Measurements from ENCODE around the gene MET.
"Not testable (repeated sequence)": the region's sequence is repeated elsewhere in the genome, so short reads cannot be mapped to it uniquely, and the experiment has no call there.

Gene MET

GRCh38 chr7:116730097-116731022, 58.4 kb downstream of the MET start:
- DNase-seq = no peak

- no peak for DNase-seq
Measured at GRCh38 chr7:116731023-116731395, 59.0 kb downstream of the MET start.

DNA sequence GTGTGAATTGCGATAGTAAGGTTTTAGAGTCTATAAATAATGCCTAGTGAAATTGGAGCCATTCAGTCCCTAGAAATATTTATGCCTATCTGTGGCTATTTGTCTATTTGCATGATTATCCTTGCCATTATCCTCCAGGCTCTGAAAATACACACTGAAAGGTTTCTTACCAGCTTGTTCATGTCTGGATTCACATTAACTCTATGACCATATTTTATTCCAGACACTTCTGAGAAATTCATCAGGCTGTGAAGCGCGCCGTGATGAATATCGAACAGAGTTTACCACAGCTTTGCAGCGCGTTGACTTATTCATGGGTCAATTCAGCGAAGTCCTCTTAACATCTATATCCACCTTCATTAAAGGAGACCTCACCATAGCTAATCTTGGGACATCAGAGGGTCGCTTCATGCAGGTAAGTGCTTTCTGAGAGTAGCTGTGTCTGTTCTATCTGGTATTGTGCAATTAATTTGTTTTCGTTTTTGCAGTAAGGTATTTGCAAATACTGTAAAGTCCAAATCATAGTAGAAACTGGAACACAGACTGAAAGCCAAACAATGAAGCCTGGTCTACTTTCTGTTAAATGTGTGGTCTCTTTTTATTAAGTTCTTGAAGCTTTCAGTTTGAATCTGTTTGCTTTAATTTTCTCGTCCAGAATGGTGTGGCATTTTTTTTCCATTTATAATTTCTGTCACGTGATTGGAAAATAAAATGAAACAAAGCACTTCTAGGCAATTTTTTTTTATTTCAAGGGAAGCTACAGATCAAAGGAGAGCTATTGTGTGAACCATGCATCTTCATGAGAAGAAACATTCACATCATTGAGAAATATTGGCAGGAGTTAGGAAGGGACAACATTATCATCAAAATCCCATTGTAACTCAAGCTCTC, 59.7 kb downstream of the MET start:
- DNase-seq = no peak

DNA sequence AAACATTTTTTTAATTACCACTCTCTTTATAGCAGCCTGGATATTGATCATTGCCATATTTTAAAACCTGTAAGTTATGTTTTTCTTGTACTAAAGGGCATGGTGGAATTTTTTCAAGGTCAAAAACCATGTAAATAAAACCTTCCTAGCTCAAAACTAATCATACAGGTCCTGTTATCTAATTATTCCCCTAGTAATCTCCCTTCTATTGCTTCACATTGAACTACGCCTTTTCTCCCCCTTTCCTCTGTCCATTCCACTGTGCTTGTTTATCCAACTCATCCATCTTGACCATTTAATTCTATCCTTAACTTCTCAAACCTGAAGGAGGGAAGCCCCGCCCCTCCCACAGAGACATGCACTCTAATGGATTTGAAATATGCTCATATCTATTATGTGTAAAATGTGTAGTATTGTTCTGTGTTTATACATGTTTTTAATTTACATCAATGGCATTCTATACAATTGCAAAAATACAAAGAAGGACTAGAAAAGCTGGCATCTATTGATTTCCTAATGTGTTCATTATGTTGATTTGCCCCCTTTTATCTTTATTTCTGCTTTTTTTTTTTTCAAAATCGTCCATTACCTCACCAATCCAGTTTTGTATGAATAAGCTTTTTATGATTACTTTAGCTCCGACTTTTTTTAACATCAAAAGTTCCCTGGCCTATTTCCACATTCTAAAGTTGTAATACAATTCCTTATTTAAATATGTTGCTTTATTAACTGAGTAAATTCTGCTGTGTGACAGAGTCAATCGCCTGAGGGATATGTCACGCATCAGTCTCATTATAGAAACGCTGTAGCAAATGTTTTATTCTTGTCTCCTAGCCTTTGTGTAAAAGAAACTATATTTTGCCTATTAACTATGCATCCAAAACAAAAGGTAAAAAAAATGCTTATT, 61.0 kb downstream of the MET start:
- no peak for DNase-seq

GRCh38 chr7:116733924-116734580, 62.1 kb downstream of the MET start:
- no peak for DNase-seq

GRCh38 chr7:116734710-116735109, 62.7 kb downstream of the MET start:
- no peak for DNase-seq

GRCh38 chr7:116736927-116737715, 65.1 kb downstream of the MET start:
- DNase-seq = no peak

DNA sequence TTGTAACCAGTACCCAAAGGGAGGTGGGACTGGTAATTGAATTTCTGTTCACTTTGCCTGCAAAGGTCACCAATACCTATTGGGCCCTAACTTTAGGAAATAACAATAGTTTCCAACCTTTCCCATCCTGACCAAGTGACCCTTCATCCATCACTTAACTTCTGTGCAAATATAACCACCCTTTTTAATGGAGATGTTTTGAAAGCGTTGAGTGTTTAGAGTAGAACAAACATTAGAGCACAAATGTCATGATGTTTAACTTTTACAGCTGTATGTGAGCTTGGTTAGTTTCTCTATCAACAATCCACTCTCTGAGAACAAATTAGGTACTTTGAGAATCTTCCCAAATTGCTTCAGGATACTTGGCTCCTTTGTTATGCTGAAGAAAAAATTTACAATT, 66.4 kb downstream of the MET start:
- DNase-seq = no peak

- no peak for DNase-seq
Measured at GRCh38 chr7:116739307-116739706, 67.3 kb downstream of the MET start.

DNA sequence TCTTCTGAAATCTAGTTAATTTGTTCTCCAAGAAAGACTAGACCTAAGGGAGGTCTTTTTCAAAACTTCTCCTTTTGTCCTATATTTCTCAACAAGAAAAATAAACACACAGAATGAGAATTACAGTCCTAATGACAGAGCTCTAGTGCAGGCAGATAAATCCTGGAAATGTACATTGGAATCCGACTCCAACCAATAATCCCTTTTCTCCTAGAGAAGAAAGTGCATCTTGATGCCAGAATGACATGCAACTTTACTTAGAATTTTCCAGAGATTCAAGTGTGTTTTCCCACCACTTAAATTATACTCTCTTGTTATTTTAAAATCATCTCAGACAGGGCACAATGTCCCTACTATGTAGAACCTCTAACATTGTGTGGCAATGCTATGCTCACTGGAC, 68.2 kb downstream of the MET start:
- no peak for DNase-seq

DNA sequence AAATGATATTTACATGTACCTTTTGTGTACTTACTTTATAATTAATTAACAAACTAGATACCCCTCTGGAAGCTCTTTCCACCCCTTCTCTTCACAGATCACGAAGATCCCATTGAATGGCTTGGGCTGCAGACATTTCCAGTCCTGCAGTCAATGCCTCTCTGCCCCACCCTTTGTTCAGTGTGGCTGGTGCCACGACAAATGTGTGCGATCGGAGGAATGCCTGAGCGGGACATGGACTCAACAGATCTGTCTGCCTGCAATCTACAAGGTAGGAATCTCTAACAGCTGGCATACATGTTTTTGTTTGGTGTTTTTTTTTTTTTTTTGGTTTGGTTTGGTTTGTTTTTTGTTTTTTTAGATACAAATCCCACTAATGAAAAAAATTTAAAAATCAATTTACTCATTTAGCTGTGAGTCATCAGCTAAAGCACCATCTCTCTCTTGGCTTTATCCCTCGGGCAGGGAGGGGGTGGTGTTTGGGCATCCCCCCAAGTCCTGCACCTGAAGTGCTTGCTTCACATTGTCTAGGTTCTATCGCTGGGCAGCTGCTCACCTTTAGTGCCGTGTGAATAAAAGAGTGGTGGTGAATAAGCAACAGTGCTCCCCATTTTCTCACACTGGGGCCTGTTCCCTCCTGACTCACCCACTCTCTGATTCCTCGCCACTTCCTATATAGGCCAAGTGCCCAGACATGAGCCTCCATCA, 68.9 kb downstream of the MET start:
- no peak for DNase-seq

DNA sequence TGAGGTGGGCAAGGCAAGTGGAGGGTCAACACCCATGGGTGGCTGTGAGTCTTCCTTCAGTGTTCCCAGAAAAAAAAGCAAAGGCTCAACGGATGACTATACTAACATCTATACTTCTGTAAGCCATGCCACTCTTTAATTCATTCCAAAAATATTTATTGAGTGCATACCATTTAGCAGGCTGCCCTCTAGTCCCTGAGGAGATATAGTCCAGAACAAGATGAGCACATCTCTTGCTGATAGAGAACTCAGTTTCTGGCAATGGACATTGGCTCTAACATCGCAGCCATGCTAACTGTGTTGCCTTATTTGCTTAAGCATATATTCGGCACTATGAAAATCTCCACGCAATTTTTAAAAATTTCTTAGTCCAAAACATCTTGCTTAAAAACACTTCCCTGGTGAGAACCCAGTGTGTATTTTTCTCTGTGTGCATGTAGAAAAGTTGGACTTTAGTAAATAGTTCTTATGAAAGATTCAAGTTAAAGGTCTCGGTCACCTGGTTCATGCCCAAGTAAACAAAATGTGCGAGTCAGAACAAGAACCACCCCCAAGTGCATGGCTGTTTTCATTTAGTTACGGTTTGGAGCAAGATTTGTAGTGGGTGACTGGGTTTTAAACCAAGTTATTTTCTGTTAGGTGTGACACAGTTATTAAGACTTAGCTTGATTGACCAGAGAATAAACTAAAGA, 69.8 kb downstream of the MET start:
- no peak for DNase-seq

- no peak for DNase-seq
Measured at GRCh38 chr7:116742641-116743040, 70.6 kb downstream of the MET start.

DNA sequence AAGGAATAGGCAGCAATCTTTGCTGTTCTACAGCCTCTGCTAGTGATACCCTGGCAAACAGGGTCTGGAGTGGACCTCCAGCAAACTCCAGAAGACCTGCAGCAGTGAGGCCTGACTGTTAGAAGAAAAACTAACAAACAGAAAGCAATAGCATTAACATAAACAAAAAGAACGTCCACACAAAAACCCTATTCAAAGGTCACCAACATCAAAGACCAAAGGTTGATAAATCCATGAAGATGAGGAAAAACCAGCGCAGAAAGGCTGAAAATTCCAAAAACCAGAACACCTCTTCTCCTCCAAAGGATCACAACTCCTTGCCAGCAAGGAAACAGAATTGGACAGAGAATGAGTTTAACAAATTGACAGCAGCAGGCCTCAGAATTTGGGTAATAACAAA, 71.8 kb downstream of the MET start:
- not testable (repeated sequence) for DNase-seq

DNA sequence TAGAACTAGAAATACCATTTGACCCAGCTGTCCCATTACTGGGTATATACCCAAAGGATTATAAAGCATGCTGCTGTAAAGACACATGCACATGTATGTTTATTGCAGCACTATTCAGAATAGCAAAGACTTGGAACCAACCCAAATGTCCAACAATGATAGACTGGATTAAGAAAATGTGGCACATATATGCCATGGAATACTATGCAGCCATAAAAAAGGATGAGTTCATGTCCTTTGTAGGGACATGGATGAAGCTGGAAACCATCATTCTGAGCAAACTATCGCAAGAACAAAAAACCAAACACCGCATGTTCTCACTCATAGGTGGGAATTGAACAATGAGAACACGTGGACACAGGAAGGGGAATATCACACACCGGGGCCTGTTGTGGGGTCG, 74.4 kb downstream of the MET start:
- not testable (repeated sequence) for DNase-seq

GRCh38 chr7:116751070-116751469, 79.1 kb downstream of the MET start:
- DNase-seq = not testable (repeated sequence)

DNA sequence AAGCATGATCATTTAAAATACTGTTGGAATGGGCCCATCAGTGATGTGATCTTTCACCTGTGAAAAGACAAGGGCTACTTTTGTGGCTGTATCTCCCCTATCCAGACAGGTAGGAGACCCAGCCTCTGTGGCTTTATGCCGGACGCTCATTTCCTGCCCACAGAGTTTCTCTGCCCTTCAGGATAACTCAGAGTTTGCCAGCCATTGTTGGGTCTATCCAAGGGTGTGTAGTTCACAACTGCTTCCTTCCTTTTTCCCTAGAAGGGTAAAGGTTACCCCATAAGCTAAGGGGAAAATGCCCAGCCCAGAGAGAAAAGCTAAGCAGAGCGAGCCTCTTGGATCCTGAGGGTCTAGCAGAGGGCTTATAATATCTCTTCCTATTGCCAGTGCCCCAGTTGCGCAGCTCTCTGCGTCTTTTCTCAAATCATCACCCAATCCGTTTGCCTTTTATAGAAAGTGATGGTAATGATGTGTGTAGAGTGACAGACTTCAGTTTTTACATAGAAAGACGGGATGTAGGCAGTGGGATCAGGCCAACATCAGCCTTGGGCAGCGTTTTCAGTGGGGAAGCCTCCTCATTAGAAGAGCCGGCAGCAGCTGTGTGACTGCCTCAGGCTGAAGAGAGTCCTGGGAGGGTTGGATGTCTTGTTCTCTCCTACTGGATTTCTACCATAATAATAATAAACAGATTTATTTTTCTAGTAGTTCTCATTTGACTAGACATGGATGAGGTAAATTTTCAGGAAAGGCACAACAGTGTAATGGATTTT, 80.5 kb downstream of the MET start:
- DNase-seq = no peak

- DNase-seq = no peak
Measured at GRCh38 chr7:116753130-116753529, 81.1 kb downstream of the MET start.

GRCh38 chr7:116754186-116754585, 82.2 kb downstream of the MET start:
- DNase-seq = no peak
